Left forelimb (tissue), 1 donor: ENCODE results near the gene CEP162.
"Not testable (repeated sequence)": the region's sequence is repeated elsewhere in the genome, so short reads cannot be mapped to it uniquely, and the experiment has no call there.

Experiments used
- DNase-seq: peaks from one replicate; pipeline ENCODE4 v3.0.0-alpha.2; 2018; ENCODE audit warnings: low spot score

Gene CEP162

DNA sequence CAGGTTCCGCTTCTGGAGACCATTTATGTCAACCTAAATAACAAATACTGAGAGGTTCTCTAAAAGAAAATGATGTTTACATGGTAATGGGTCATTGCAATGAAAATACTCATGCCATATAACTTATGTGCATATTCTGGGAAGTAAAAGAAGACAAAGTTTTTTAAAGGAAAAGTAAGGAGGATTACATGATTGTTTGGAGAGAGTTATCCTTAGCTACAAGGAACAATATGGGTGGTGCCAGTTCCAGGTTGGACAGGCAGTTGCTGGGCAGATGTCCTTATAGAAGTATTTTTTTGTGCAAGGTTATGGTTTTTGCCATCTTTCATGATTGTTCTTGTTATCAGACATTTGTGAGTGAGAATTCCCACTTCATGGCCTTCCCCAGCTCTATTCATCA is 141.4 kb downstream of the CEP162 start:
- DNase-seq, result no peak

DNA sequence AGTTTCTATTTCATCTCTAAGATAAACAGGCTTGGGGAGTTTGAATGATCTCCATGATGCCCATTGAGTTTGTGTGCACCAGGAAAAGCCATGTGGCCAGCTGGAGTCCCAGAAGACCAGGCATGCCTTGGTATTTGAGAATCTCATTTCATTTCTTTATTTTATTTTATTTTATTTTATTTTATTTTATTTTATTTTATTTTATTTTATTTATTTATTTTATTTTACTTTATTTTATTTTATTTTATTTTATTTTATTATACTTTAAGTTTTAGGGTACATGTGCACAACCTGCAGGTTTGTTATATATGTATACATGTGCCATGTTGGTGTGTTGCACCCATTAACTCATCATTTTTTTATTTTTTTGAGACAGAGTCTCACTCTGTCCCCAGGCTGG is 142.7 kb downstream of the CEP162 start:
- DNase-seq, result not testable (repeated sequence)

DNA sequence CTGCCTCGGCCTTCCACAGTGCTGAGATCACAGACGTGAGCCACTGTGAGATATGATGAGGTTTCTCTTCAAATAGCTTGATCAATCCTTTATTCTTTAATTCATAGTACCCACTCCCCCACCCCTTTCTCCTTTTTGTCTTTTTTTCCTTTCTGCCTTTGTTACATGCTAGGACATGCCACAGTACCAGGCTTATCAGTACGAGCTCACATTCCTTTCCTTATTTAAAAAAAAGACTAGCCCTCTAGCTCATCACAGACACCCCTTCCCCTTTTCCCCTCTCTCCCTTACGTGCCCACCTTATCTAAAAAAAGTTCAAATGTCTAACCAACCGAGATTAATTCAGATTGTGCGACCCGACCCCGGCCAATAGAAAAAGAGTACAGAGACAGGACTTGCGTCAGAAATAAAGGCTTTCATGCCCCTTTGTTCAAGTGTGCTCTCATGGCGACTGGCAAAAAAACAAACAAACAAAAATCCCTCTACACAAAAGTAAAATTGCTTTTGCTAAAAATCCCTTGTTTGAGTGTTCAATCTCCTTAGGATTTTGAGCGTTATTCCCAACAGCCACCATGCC is 144.7 kb downstream of the CEP162 start:
- DNase-seq, result no peak

DNA sequence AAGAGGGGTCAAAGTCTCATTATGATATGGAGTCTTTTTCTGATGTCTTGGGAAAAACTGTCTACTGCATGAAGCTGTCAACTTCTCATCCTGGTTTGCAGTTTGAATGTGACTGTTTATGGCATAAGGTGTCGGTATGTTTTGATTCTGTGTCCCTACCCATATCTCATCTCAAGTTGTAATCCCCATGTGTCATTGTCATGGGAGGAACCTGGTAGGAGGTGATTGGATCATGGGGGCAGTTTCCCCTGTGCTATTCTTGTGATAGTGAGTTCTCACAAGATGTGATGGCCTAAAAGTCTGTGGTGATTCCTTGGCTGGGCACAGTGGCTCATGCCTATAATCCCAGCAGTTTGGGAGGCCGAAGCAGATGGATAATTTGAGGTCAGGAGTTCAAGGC is 146.2 kb downstream of the CEP162 start:
- no peak for DNase-seq

DNA sequence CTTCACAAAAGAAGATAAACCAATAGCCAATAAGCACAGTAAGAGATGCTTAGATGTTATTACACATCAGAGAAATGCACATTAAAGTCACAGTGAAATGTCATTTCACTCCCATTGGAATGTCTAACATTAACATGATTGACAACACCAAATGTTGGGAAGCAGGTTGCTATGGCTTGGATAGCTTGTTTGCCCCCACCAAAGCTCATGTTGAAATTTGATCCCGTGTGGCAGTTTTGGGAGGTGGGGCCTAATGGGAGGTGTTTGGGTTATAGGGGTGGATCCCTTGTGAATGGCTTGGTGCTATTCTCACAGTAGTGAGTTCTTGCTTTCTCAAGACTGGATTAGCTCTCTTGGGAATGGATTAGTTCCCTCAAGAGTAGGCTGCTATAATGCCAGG is 149.1 kb downstream of the CEP162 start:
- no peak for DNase-seq

DNA sequence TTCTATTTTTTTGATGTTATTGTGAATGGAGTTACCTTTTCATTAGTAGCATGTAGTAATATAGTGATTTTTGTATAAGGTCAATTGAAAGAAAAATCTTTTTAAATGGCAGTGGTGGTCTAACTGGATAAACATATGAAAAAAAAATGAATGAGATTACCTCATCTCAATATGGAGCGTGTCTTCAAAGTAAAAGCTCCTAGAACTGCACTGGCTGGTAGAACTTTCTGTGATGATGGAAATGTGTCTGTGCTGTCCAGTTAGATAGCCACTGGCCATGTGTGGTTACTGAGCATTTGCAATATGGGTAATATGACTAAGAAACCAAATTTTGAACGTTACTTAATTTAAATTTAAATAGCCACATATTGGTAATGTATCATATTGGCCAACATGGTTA is 149.8 kb downstream of the CEP162 start:
- no peak for DNase-seq

DNA sequence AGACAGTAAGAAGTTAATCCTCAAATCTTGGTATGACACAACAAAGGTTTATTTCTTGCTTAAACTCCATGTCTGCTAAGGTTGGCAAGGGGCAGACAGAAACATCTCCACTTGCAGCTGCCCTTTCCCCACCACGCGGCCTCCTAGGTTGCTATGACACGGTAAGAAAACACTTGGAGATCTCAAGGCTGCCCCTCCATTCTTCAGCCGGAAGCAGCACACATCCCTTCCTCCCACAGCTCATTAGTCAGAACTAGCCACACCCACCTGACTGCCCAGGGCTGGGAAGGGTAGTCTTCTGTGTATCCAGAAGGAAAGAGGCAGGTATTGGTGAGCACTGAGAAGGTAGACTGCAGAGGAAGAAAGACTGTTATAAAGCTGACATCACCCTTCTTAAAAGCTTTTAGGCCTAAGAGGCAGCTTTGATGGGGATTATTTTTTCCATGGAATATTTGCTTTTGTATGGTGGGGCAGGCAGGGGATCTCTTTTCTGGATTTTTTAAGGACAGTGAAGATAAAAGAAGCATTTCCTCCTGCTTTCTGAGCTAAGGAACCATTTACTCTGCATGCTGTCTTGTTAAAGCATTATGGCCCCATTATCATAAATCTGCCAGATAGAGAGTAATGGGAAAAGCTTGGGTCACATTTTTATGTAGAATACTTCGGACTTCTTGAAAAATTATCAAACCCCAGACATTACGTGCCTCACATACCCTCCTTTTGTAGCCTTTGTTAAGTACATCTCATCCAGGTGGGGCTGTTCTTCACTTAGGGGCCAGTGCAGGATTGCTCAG is 152.3 kb downstream of the CEP162 start:
- no peak for DNase-seq
